Measurements from ENCODE around the gene FAM53A. TPM values are rescaled to one million over a fixed set of nuclear protein-coding genes. Genes with fewer than 3 reads are reported as not detected.

The FAM53A gene
- total and polyA plus RNA-seq, 2 of the 13 experiments (the other 11 are each of a cell fraction or from before 2014, with no cell fraction given): 0.48 to 1.1 TPM

DNA sequence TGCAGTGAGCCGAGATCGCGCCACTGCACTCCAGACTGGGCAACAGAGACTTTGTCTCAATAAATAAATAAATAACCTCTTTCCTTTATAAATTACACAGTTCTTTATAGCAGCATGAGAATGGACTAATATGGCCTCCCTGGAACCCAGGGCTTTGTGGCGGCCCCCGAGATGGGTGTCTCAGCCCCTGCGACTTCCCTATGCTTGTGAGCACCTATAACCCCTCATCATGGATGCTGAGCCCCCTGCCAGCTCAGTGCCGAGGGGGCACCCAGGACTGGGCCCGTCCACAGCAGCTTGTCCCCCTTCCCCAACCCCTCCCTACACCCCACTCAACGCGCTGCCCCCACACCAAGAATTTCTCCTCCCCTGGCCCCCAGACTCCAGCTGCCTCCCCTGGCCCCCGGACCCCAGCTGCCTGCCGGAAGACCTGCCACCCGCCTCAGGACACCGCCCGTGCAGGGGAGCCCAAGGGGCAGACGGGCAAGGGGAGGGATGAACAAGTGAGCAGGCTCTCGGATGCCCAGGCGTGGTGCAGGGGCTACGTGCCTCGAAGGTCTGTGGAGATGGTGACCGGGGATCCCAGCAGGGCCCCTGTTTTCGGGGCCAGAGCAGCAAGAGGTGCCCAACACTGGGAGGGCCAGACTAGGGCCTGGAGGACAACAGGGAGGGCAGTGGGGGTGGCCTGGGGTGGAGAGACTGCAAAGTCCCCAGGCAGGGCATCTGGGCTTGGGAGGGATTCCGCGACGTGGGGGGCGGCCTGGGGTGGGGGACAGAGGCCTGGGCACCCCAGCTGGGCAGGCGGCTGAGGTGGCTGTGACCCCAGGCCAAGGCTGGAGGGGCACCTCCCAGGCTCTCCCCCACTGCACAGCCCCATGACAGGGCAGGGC, 74.0 kb downstream of the FAM53A start:
- H3K4me1 ChIP-seq (ENCODE audit: insufficient read depth, low read length): no peaks in the 10 kb centered on the region
- H3K4me3 ChIP-seq (replicated peaks in 1 of 3; ENCODE audit: insufficient read depth in 1 of 3, low read depth in 2 of 3, low read length in 3 of 3): no peak overlapping the region
- no peaks in the 10 kb centered on the region for H4K20me1 ChIP-seq (ENCODE audit: insufficient read depth, low read length)
- FAIRE-seq (no peak), DNase-seq (ENCODE audit: low spot score) (no peak), ATAC-seq (no peak)
- intact Hi-C loops (cut with micrococcal nuclease; ENCODE audit: unreplicated experiment): no loop called here
- ChIA-PET CTCF (ENCODE audit: low intra/inter-chr PET ratio, low total read pairs) (no interaction called here), POLR2A (no interaction called here)
- H3K9ac ChIP-seq (ENCODE audit: insufficient read depth, low read depth, low read length): no peak overlapping the region
- H3K9me3 ChIP-seq (ENCODE audit: low read length): no peaks in the 10 kb centered on the region
- H3K79me2 ChIP-seq (ENCODE audit: insufficient read depth, low read length): no peaks in the 10 kb centered on the region
- peaks cover 12 to 45% of the 10 kb centered on the region in 2 experiments; a peak in 4 of 5 replicates for H3K27me3 ChIP-seq (ENCODE audit: control insufficient read depth in 1 of 2, insufficient read depth in 2 of 2, low read length in 2 of 2)
- no peak overlapping the region for H3K4me2 ChIP-seq (ENCODE audit: low read depth, low read length)
- in situ Hi-C loops (cut with HindIII; ENCODE audit: extremely low pct_ligation_motif_present, low pct_unique_long_range_greater_than_20kb): no loop called here
- H3K36me3 ChIP-seq (replicated peaks in 1 of 2; ENCODE audit: control insufficient read depth in 1 of 2, insufficient read depth in 2 of 2, low read length in 2 of 2): no peaks in the 10 kb centered on the region
- no peak overlapping the region for H3K27ac ChIP-seq (ENCODE audit: extremely low read length, insufficient read depth, low read length)
- no TSS peak for BruUV-seq (replicated peaks)
- WGBS (ENCODE audit: low lambda C conversion rate): 37% methylated on average over 10 of the region's 27 CpGs
- no peak overlapping the region for H2AFZ ChIP-seq (ENCODE audit: low read length)
- TF ChIP-seq FOXA3 (CRISPR knock-in tag; IDR thresholded peaks at IDR 0.05) (no peak), DMAP1 (CRISPR knock-in tag; IDR thresholded peaks at IDR 0.05) (no peak), DZIP1 (CRISPR knock-in tag; IDR thresholded peaks at IDR 0.05) (no peak), ZNF747 (CRISPR knock-in tag; IDR thresholded peaks at IDR 0.05; ENCODE audit: borderline replicate concordance) (no peak), JUN (CRISPR knock-in tag; IDR thresholded peaks at IDR 0.05) (no peak), ZBTB25 (CRISPR knock-in tag; IDR thresholded peaks at IDR 0.05) (no peak), TBX2 (CRISPR knock-in tag; IDR thresholded peaks at IDR 0.05; ENCODE audit: borderline replicate concordance) (no peak), RFX5 (IDR thresholded peaks at IDR 0.05; ENCODE audit: low read depth, low read length) (no peak), HMG20B (CRISPR knock-in tag; conservative IDR thresholded peaks at IDR 0.05) (no peak), GTF3A (CRISPR knock-in tag; conservative IDR thresholded peaks at IDR 0.05) (no peak), HMGXB3 (CRISPR knock-in tag; IDR thresholded peaks at IDR 0.05; ENCODE audit: borderline replicate concordance) (no peak), ZNF121 (CRISPR knock-in tag; IDR thresholded peaks at IDR 0.05) (no peak), ZBTB7A (CRISPR knock-in tag; IDR thresholded peaks at IDR 0.05) (no peak), RFXANK (CRISPR knock-in tag; IDR thresholded peaks at IDR 0.05) (no peak), ZNF737 (CRISPR knock-in tag; IDR thresholded peaks at IDR 0.05; ENCODE audit: borderline replicate concordance) (no peak), CREM (IDR thresholded peaks at IDR 0.05) (no peak), CREM (CRISPR knock-in tag; IDR thresholded peaks at IDR 0.05) (no peak), TOPORS (CRISPR knock-in tag; IDR thresholded peaks at IDR 0.05) (no peak)

Measured in HepG2 (cell line).